ENCODE results near the gene ZNF638. TPM values are rescaled to one million over a fixed set of nuclear protein-coding genes. Genes with fewer than 3 reads are reported as not detected.

The ZNF638 gene
- total and polyA plus RNA-seq, 10 of the 15 experiments (the other 5 are each of a cell fraction or from before 2014, with no cell fraction given), result 37.6 to 133 (median 64.5) TPM

DNA sequence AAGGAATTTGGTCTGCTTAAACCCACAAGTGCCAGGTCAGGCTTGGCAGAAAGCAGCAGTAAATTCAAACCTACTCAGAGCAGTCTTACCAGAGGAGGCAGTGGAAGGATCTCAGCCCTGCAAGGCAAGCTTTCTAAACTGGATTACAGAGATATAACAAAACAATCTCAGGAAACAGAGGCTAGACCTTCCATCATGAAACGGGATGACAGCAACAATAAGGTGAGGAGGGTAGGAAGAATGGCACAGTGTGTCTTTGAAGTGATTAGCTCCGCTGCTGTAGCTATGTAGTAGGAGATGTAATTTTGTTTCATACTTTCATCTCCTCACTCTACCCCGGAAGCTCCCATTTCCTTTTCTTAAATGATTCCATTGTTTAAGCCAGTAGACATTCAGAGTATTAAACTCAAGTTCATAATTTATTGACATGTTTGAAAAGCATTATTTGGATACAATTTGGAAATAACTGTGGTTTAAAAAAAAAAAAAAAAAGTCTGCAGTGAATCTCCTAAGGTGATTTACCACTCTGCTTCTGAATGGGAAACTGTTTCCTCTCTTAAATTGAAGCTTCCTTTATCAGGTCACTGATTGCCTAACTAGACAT, 92.3 kb downstream of the ZNF638 start:
- TF ChIP-seq RCOR1 (conservative IDR thresholded peaks at IDR 0.05; ENCODE audit: low read depth, low read length), result no peak
- TF ChIP-seq, protein P1, sequence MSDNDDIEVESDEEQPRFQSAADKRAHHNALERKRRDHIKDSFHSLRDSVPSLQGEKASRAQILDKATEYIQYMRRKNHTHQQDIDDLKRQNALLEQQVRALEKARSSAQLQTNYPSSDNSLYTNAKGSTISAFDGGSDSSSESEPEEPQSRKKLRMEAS (IDR thresholded peaks at IDR 0.05; ENCODE audit: low read depth, low read length), result no peak
- TF ChIP-seq SRF (IDR thresholded peaks at IDR 0.05; ENCODE audit: low read depth in 2 of 2, low read length in 2 of 2), result no peak
- no peak for TF ChIP-seq PAX5 (IDR thresholded peaks at IDR 0.05; ENCODE audit: borderline replicate concordance, low read depth, low read length)
- no peak for TF ChIP-seq KDM1A (IDR thresholded peaks at IDR 0.05; ENCODE audit: borderline replicate concordance)
- no peak for TF ChIP-seq ZNF217 (IDR thresholded peaks at IDR 0.05)
- TF ChIP-seq CTCF (IDR thresholded peaks at IDR 0.05 in 2 of 3, conservative IDR thresholded peaks at IDR 0.05 in 1 of 3; ENCODE audit: control insufficient read depth in 2 of 3, extremely low read depth in 1 of 3, insufficient read depth in 1 of 3, low read depth in 3 of 3, low read length in 3 of 3), result no peak
- no peak for TF ChIP-seq STAT3 (IDR thresholded peaks at IDR 0.05; ENCODE audit: low read depth, low read length)
- no peak overlapping the region for H3K9ac ChIP-seq (ENCODE audit: control insufficient read depth, insufficient read depth, low read length)
- in situ Hi-C loops (cut with MboI), result no loop called here
- 99% methylated on average over 3 of the region's 3 CpGs for WGBS (ENCODE audit: insufficient coverage, insufficient replicate concordance, low lambda C conversion rate, missing lambda C conversion rate)
- no peak for ATAC-seq
- ChIA-PET CTCF (interaction anchor here (1.0 to 1.1 kb wide), 2 partner anchors 37 to 86 kb away, joined by 3 to 6 read pairs; no protein-coding TSS in a partner anchor), SMC1A (ENCODE audit: uncharacterized antibody, unreplicated experiment) (interaction anchor here (0.7 to 1.1 kb wide), 2 partner anchors 19 to 1727 kb away, joined by 3 to 4 read pairs; no protein-coding TSS in a partner anchor), RAD21 (ENCODE audit: unreplicated experiment) (no interaction called here), POLR2A (no interaction called here)
- no peaks in the 10 kb centered on the region for H3K4me1 ChIP-seq (ENCODE audit: control insufficient read depth, insufficient read depth, low read length)
- no peak overlapping the region for H3K4me3 ChIP-seq
- no peak overlapping the region for H3K4me2 ChIP-seq (ENCODE audit: control insufficient read depth, insufficient read depth)
- no peak for FAIRE-seq
- peaks cover 2 to 10% of the 10 kb centered on the region in 2 experiments for H3K36me3 ChIP-seq (ENCODE audit: control insufficient read depth in 2 of 2, insufficient read depth in 2 of 2, low read length in 1 of 2)
- no peaks in the 10 kb centered on the region for H3K27me3 ChIP-seq (replicated peaks in 1 of 2; ENCODE audit: control insufficient read depth in 2 of 2, insufficient read depth in 2 of 2, low read length in 1 of 2)
- BruUV-seq (replicated peaks), result no TSS peak
- no peak overlapping the region for H3K27ac ChIP-seq (ENCODE audit: control insufficient read depth, insufficient read depth)
- H4K20me1 ChIP-seq (ENCODE audit: control insufficient read depth, insufficient read depth), result no peaks in the 10 kb centered on the region
- H3K79me2 ChIP-seq (ENCODE audit: control insufficient read depth, insufficient read depth, low read length), result no peaks in the 10 kb centered on the region
- intact Hi-C loops (cut with micrococcal nuclease; ENCODE audit: unreplicated experiment), result no loop called here
- H3K9me3 ChIP-seq (replicated peaks; ENCODE audit: control insufficient read depth, insufficient read depth, low read length), result no peaks in the 10 kb centered on the region
- DNase-seq (ENCODE audit: low read depth, low spot score), result no peak
- H2AFZ ChIP-seq (ENCODE audit: control insufficient read depth, low read depth, low read length), result no peak overlapping the region

All from GM12878 (cell line).